Neural progenitor cell (in vitro differentiated cells): ENCODE measurements around the gene BEAN1. TPM values are rescaled to one million over a fixed set of nuclear protein-coding genes. Genes with fewer than 3 reads are reported as not detected.

Experiments used
- DNase-seq: peaks from one replicate; pipeline ENCODE4 v3.0.0-alpha.2; 2016; ENCODE audit warnings: low spot score
- H2AFZ ChIP-seq: fragments of 200-600 bp; sonication (generic); replicated peaks from 2 replicates; pipeline ENCODE4 v1.6.1; 2016; ENCODE audit warnings: antibody characterized with exemption
- H3F3A ChIP-seq: fragments of 200-600 bp; sonication (generic); 2 replicates; pipeline ENCODE4 v1.6.1; 2016; ENCODE audit warnings: antibody characterized with exemption, low read depth
- H3K27ac ChIP-seq: fragments of 200-600 bp; sonication (generic); 2 replicates; pipeline ENCODE4 v1.5.1; 2016; ENCODE audit warnings: mild to moderate bottlenecking
- H3K27me3 ChIP-seq: fragments of 200-600 bp; sonication (generic); 2 replicates; pipeline ENCODE4 v1.6.1; 2016; ENCODE audit warnings: mild to moderate bottlenecking, moderate library complexity
- H3K36me3 ChIP-seq: fragments of 200-600 bp; sonication (generic); 2 replicates; pipeline ENCODE4 v1.5.1; 2016
- H3K4me1 ChIP-seq: fragments of 200-600 bp; sonication (generic); 2 replicates; pipeline ENCODE4 v1.6.1; 2016; ENCODE audit warnings: mixed run types
- H3K4me2 ChIP-seq: fragments of 200-600 bp; sonication (generic); 2 replicates; pipeline ENCODE4 v1.6.1; 2016
- H3K4me3 ChIP-seq: fragments of 200-600 bp; sonication (generic); 2 replicates; pipeline ENCODE4 v1.5.1; 2016
- H3K79me2 ChIP-seq: fragments of 200-600 bp; sonication (generic); 2 replicates; pipeline ENCODE4 v1.6.1; 2016; ENCODE audit warnings: low read depth
- H3K9ac ChIP-seq: fragments of 200-600 bp; sonication (generic); 2 replicates; pipeline ENCODE4 v1.6.1; 2016
- H3K9me3 ChIP-seq: fragments of 200-600 bp; sonication (generic); 2 replicates; pipeline ENCODE4 v1.5.1; 2016; ENCODE audit warnings: low read depth
- H4K20me1 ChIP-seq: fragments of 200-600 bp; sonication (generic); 2 replicates; pipeline ENCODE4 v1.6.1; 2016; ENCODE audit warnings: low read depth
- H3K27ac Mint-ChIP-seq: 3 replicates; pipeline ENCODE4 v1.8.0; 2021; ENCODE audit warnings: mixed read lengths
- H3K27me3 Mint-ChIP-seq: 2 replicates; pipeline ENCODE4 v1.8.0; 2022; ENCODE audit warnings: low read depth, mild to moderate bottlenecking, inconsistent platforms, moderate library complexity, mixed read lengths; ENCODE audit not compliant: insufficient read depth
- H3K36me3 Mint-ChIP-seq: 3 replicates; pipeline ENCODE4 v1.8.0; 2021; ENCODE audit warnings: mixed read lengths
- H3K4me1 Mint-ChIP-seq: 3 replicates; pipeline ENCODE4 v1.8.0; 2021; ENCODE audit warnings: mixed read lengths
- H3K4me3 Mint-ChIP-seq: 3 replicates; pipeline ENCODE4 v1.8.0; 2021; ENCODE audit warnings: mild to moderate bottlenecking, moderate library complexity, mixed read lengths
- H3K9me3 Mint-ChIP-seq: 3 replicates; pipeline ENCODE4 v1.8.0; 2020; ENCODE audit warnings: mixed read lengths
- EZH2 ChIP-seq: fragments of 200-600 bp; sonication (generic); IDR thresholded peaks from 2 replicates; pipeline ENCODE4 v1.6.1; 2017; ENCODE audit warnings: antibody characterized with exemption, mild to moderate bottlenecking, moderate library complexity
- EZH2phosphoT487 ChIP-seq: fragments of 200-600 bp; sonication (generic); IDR thresholded peaks from 2 replicates; pipeline ENCODE4 v1.6.1; 2017; ENCODE audit warnings: antibody characterized with exemption
- total RNA-seq: library from RNA; depleted of rRNA; stranded (reverse); fragments of >200 nt; gene quantifications from 2 replicates; pipeline ENCODE4 v1.2.3, GENCODE V29; 2015; ENCODE audit warnings: low replicate concordance
- TF ChIP-seq, protein P1 (sequence below): fragments of 200-600 bp; sonication (generic); IDR thresholded peaks from 2 replicates; pipeline ENCODE4 v1.5.1; 2017; ENCODE audit warnings: antibody characterized with exemption, mild to moderate bottlenecking

BEAN1 gene
- total RNA-seq, 1 donor from 2014 or later: 0.32 TPM

DNA sequence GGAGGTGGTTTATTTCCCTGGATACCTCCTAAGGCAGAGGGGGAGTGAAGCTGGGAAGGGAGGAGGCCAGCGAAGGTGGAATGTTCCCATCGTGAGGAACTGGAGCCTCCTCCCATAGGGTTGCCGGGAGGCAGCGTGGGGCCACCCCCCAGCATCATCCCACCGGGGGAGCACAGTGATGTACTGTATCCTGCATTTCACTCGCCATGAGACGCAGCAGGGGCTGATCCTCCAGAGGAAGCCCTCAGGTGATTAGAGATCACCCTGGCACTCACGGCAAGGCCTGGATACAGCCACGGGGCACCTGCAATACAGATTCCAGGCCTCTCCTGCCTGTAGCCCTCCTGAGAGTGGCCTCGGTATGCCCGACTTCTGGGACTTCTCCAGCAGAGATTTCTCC is 25.5 kb upstream of the BEAN1 start:
- no peak for DNase-seq
- no peaks in the 10 kb centered on the region for H3K79me2 ChIP-seq
- no peak overlapping the region for H3K27ac ChIP-seq
- Mint-ChIP-seq H3K4me3 (no peak overlapping the region), H3K9me3 (peaks cover 8% of the 10 kb centered on the region), H3K27me3 (peaks cover 16% of the 10 kb centered on the region), H3K27ac (peak overlapping the region; percentile 91), H3K4me1 (peaks cover 12% of the 10 kb centered on the region), H3K36me3 (no peaks in the 10 kb centered on the region)
- H2AFZ ChIP-seq: no peak overlapping the region
- peaks cover 12% of the 10 kb centered on the region for H3K27me3 ChIP-seq
- no peak overlapping the region for H3K9ac ChIP-seq
- no peak overlapping the region for H3K4me2 ChIP-seq
- H3K36me3 ChIP-seq: no peaks in the 10 kb centered on the region
- H3K4me3 ChIP-seq: no peak overlapping the region
- no peaks in the 10 kb centered on the region for H3K9me3 ChIP-seq
- peaks cover 8% of the 10 kb centered on the region for H3K4me1 ChIP-seq
- TF ChIP-seq, protein P1, sequence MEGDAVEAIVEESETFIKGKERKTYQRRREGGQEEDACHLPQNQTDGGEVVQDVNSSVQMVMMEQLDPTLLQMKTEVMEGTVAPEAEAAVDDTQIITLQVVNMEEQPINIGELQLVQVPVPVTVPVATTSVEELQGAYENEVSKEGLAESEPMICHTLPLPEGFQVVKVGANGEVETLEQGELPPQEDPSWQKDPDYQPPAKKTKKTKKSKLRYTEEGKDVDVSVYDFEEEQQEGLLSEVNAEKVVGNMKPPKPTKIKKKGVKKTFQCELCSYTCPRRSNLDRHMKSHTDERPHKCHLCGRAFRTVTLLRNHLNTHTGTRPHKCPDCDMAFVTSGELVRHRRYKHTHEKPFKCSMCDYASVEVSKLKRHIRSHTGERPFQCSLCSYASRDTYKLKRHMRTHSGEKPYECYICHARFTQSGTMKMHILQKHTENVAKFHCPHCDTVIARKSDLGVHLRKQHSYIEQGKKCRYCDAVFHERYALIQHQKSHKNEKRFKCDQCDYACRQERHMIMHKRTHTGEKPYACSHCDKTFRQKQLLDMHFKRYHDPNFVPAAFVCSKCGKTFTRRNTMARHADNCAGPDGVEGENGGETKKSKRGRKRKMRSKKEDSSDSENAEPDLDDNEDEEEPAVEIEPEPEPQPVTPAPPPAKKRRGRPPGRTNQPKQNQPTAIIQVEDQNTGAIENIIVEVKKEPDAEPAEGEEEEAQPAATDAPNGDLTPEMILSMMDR: no peak
- TF ChIP-seq EZH2phosphoT487 (no peak), EZH2 (no peak)
- no peaks in the 10 kb centered on the region for H4K20me1 ChIP-seq
- H3F3A ChIP-seq: peaks cover 6% of the 10 kb centered on the region

DNA sequence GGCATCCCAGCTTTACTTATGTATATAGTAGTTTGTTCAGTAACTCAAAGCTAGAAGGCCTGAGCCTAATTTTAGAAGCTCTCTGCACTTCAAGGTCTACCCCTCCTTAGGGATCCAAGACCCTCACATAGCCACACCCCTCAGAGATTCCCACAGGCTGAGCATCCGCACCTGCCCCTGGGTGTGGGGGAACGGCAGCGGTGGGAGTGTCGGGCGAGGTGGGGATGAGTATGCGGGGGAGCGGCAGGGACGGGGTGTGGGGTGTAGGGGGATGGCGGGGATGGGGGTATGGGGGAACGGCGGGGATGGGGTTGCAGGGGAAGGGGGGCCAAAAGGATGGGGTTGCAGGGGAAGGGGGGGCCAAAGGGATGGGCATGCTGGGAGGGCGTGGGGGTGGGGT is 24.9 kb upstream of the BEAN1 start:
- no peak for DNase-seq
- H3K27ac Mint-ChIP-seq: no peak overlapping the region

DNA sequence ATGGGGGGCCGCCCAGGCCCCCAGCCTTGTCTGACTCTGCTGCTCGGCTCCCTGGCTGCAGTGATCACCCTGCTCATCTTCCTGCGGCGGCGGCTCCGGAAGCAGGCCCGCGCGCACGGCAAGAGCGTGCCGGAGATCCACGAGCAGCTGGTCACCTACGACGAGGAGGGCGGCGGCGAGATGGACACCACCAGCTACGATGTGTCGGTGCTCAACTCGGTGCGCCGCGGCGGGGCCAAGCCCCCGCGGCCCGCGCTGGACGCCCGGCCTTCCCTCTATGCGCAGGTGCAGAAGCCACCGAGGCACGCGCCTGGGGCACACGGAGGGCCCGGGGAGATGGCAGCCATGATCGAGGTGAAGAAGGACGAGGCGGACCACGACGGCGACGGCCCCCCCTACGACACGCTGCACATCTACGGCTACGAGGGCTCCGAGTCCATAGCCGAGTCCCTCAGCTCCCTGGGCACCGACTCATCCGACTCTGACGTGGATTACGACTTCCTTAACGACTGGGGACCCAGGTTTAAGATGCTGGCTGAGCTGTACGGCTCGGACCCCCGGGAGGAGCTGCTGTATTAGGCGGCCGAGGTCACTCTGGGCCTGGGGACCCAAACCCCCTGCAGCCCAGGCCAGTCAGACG is 24.4 kb upstream of the BEAN1 start:
- Histone ChIP-seq H3K4me3 (no peak overlapping the region), H3F3A (peaks cover 8% of the 10 kb centered on the region), H2AFZ (no peak overlapping the region), H3K9me3 (no peaks in the 10 kb centered on the region), H3K4me1 (peaks cover 8% of the 10 kb centered on the region), H3K27ac (no peak overlapping the region), H3K9ac (no peak overlapping the region), H3K79me2 (no peaks in the 10 kb centered on the region), H3K4me2 (no peak overlapping the region), H3K36me3 (no peaks in the 10 kb centered on the region), H3K27me3 (peaks cover 23% of the 10 kb centered on the region), H4K20me1 (no peaks in the 10 kb centered on the region)
- Mint-ChIP-seq H3K9me3 (peaks cover 8% of the 10 kb centered on the region), H3K27ac (no peak overlapping the region), H3K4me1 (peaks cover 17% of the 10 kb centered on the region), H3K4me3 (no peak overlapping the region), H3K36me3 (no peaks in the 10 kb centered on the region), H3K27me3 (peaks cover 19% of the 10 kb centered on the region)
- TF ChIP-seq, protein P1: no peak
- no peak for TF ChIP-seq EZH2
- TF ChIP-seq EZH2phosphoT487: no peak
- DNase-seq: no peak

More for the DNA sequence above, 24.9 kb upstream of the BEAN1 start:
- Histone ChIP-seq H3K4me1 (peaks cover 8% of the 10 kb centered on the region), H3K9me3 (no peaks in the 10 kb centered on the region), H3K4me2 (no peak overlapping the region), H3K36me3 (no peaks in the 10 kb centered on the region), H3K27me3 (peaks cover 18% of the 10 kb centered on the region), H3K79me2 (no peaks in the 10 kb centered on the region), H3K27ac (no peak overlapping the region), H3K4me3 (no peak overlapping the region), H3F3A (peaks cover 6% of the 10 kb centered on the region), H3K9ac (no peak overlapping the region), H2AFZ (no peak overlapping the region), H4K20me1 (no peaks in the 10 kb centered on the region)
- H3K4me1 Mint-ChIP-seq: peaks cover 15% of the 10 kb centered on the region
- H3K4me3 Mint-ChIP-seq: no peak overlapping the region
- H3K36me3 Mint-ChIP-seq: no peaks in the 10 kb centered on the region
- TF ChIP-seq EZH2phosphoT487 (no peak), EZH2 (no peak)
- TF ChIP-seq, protein P1: no peak
- H3K9me3 Mint-ChIP-seq: peaks cover 8% of the 10 kb centered on the region
- H3K27me3 Mint-ChIP-seq: peaks cover 19% of the 10 kb centered on the region
